Type B pancreatic cell (in vitro differentiated cells): Measurements from ENCODE around the gene VWA2. TPM values are rescaled to one million over a fixed set of nuclear protein-coding genes. Genes with fewer than 3 reads are reported as not detected.

ENCODE experiments used
- DNase-seq: peaks from one replicate; pipeline ENCODE4 v3.0.0; 2021; ENCODE audit warnings: mixed read lengths; ENCODE audit not compliant: unreplicated experiment; ENCODE audit errors: extremely low spot score
- H3K27ac Mint-ChIP-seq: 2 replicates; pipeline ENCODE4 v1.8.0; 2021; ENCODE audit warnings: mild to moderate bottlenecking, mixed read lengths
- H3K27me3 Mint-ChIP-seq: 2 replicates; pipeline ENCODE4 v1.8.0; 2021; ENCODE audit warnings: mixed read lengths
- H3K36me3 Mint-ChIP-seq: 2 replicates; pipeline ENCODE4 v1.8.0; 2021; ENCODE audit warnings: mixed read lengths
- H3K4me1 Mint-ChIP-seq: one replicate; pipeline ENCODE4 v1.8.0; 2021; ENCODE audit warnings: mixed read lengths; ENCODE audit not compliant: unreplicated experiment
- H3K4me3 Mint-ChIP-seq: 2 replicates; pipeline ENCODE4 v1.8.0; 2021; ENCODE audit warnings: mild to moderate bottlenecking, mixed read lengths
- H3K9me3 Mint-ChIP-seq: 2 replicates; pipeline ENCODE4 v1.8.0; 2021; ENCODE audit warnings: mixed read lengths
- CTCF ChIP-seq: fragments of 200-600 bp; sonication (generic); conservative IDR thresholded peaks from 2 replicates; pipeline ENCODE4 v1.5.0; 2021; ENCODE audit warnings: antibody characterized with exemption, mild to moderate bottlenecking
- total RNA-seq: library from RNA; stranded (reverse); gene quantifications from 2 replicates; pipeline ENCODE4 v1.2.1, GENCODE V29; 2021; ENCODE audit warnings: low replicate concordance

The VWA2 gene
- total RNA-seq, 1 donor from 2014 or later, result 2.9 TPM

- Mint-ChIP-seq H3K4me1 (no peaks in the 10 kb centered on the region), H3K4me3 (no peak overlapping the region), H3K36me3 (no peaks in the 10 kb centered on the region), H3K27me3 (no peaks in the 10 kb centered on the region), H3K9me3 (no peaks in the 10 kb centered on the region), H3K27ac (no peak overlapping the region)
- TF ChIP-seq CTCF, result no peak
- DNase-seq, result no peak
Observed at GRCh38 chr10:114283535-114284234, 44.6 kb downstream of the VWA2 start.

GRCh38 chr10:114284346-114285071 lies 45.5 kb downstream of the VWA2 start:
- Mint-ChIP-seq H3K9me3 (no peaks in the 10 kb centered on the region), H3K27me3 (no peaks in the 10 kb centered on the region), H3K4me1 (no peaks in the 10 kb centered on the region), H3K36me3 (no peaks in the 10 kb centered on the region), H3K4me3 (no peak overlapping the region), H3K27ac (no peak overlapping the region)
- DNase-seq, result no peak
- TF ChIP-seq CTCF, result no peak

DNA sequence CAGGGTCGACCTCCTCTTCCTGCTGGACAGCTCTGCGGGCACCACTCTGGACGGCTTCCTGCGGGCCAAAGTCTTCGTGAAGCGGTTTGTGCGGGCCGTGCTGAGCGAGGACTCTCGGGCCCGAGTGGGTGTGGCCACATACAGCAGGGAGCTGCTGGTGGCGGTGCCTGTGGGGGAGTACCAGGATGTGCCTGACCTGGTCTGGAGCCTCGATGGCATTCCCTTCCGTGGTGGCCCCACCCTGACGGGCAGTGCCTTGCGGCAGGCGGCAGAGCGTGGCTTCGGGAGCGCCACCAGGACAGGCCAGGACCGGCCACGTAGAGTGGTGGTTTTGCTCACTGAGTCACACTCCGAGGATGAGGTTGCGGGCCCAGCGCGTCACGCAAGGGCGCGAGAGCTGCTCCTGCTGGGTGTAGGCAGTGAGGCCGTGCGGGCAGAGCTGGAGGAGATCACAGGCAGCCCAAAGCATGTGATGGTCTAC lies 46.9 kb downstream of the VWA2 start:
- Mint-ChIP-seq H3K27ac (no peak overlapping the region), H3K27me3 (no peaks in the 10 kb centered on the region)

GRCh38 chr10:114286921-114287320 lies 47.9 kb downstream of the VWA2 start:
- Mint-ChIP-seq H3K27me3 (no peaks in the 10 kb centered on the region), H3K27ac (no peak overlapping the region), H3K9me3 (no peaks in the 10 kb centered on the region), H3K4me1 (no peaks in the 10 kb centered on the region), H3K4me3 (no peak overlapping the region), H3K36me3 (peaks cover 3% of the 10 kb centered on the region)
- TF ChIP-seq CTCF, result no peak
- DNase-seq, result no peak

More for the DNA sequence above, 46.9 kb downstream of the VWA2 start:
- Mint-ChIP-seq H3K36me3 (peaks cover 3% of the 10 kb centered on the region), H3K9me3 (no peaks in the 10 kb centered on the region), H3K4me1 (no peaks in the 10 kb centered on the region), H3K4me3 (no peak overlapping the region)
- DNase-seq, result no peak
- TF ChIP-seq CTCF, result no peak

GRCh38 chr10:114288424-114289095 lies 49.5 kb downstream of the VWA2 start:
- DNase-seq, result no peak
- Mint-ChIP-seq H3K4me1 (no peaks in the 10 kb centered on the region), H3K27ac (no peak overlapping the region), H3K9me3 (no peaks in the 10 kb centered on the region), H3K36me3 (peaks cover 3% of the 10 kb centered on the region), H3K4me3 (no peak overlapping the region), H3K27me3 (no peaks in the 10 kb centered on the region)
- TF ChIP-seq CTCF, result no peak
